ENCODE results near the gene JAML. TPM values are rescaled to one million over a fixed set of nuclear protein-coding genes. Genes with fewer than 3 reads are reported as not detected.

Gene JAML
- total RNA-seq, 6 donors from 2014 or later: 33.0 to 105 (median 49.5) TPM

DNA sequence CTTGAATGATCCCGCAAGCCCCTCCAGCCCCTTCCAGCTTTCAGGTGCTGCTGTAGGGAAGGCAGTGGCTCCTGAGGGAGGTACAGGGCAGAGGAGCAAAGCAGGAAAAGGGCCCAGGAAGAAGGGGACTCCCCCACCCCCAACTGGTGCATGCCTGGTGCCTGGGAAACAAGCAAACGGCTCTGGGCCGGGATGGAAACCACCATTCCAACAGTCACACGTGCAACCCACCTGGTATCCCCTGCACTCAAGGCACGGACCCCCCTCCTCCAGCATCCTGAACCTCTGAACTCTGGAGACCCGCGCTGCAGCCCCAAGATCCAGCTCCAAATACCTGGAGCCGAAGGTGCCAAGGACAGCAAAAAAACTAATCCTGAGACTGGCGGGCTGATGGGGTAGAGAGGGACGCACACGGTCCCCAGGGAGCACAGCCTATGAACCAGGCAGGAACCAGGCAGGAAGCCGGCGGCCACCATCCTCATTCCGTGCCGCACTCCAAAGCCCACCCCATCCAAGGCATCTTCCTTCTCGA, 72.7 kb downstream of the JAML start:
- ATAC-seq (ENCODE audit: low FRiP score in 2 of 2) (no peak), DNase-seq (no peak)
- Histone ChIP-seq H3K27me3 (peaks cover 0 to 42% (median 17%) of the 10 kb centered on the region in 4 donors), H3K4me1 (peaks cover 14 to 40% (median 30%) of the 10 kb centered on the region in 4 donors), H3K27ac (peak overlapping the region in 2 of 4 donors; percentile 4 to 55), H3K36me3 (no peaks in the 10 kb centered on the region), H3K4me3 (peak overlapping the region in 3 of 4 donors; percentile 42 to 55 (median 49)), H3K9me3 (no peaks in the 10 kb centered on the region)
- TF ChIP-seq EP300 (IDR thresholded peaks at IDR 0.05): no peak
- no peak for TF ChIP-seq POLR2A (IDR thresholded peaks at IDR 0.05)
- TF ChIP-seq POLR2AphosphoS5 (IDR thresholded peaks at IDR 0.05): no peak
- TF ChIP-seq, protein P1, sequence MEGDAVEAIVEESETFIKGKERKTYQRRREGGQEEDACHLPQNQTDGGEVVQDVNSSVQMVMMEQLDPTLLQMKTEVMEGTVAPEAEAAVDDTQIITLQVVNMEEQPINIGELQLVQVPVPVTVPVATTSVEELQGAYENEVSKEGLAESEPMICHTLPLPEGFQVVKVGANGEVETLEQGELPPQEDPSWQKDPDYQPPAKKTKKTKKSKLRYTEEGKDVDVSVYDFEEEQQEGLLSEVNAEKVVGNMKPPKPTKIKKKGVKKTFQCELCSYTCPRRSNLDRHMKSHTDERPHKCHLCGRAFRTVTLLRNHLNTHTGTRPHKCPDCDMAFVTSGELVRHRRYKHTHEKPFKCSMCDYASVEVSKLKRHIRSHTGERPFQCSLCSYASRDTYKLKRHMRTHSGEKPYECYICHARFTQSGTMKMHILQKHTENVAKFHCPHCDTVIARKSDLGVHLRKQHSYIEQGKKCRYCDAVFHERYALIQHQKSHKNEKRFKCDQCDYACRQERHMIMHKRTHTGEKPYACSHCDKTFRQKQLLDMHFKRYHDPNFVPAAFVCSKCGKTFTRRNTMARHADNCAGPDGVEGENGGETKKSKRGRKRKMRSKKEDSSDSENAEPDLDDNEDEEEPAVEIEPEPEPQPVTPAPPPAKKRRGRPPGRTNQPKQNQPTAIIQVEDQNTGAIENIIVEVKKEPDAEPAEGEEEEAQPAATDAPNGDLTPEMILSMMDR (IDR thresholded peaks at IDR 0.05): no peak
- 28 to 40% methylated on average over 4 to 16 of the region's 16 CpGs for WGBS, 2 donors

DNA sequence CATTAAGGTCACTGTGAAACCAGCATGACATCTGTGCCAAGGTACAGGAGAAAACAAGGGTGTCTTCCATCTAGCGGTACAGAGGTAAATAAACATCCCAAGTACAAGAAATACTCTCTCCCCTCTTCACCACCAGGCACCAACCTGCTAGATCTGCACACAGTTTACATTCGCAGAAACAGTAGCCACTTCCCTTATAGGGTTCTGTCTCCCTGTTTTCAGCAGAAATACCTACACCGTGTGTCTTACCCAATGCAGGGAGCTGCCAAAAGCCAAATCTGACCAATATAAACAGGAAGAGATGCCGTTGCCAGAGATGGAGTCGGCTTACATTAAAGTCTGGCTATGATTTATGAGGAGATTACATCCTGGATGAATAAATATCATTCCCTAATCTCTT, 73.4 kb downstream of the JAML start:
- no peaks in the 10 kb centered on the region for H3K9me3 ChIP-seq
- DNase-seq (no peak), ATAC-seq (ENCODE audit: low FRiP score in 2 of 2) (no peak)
- H3K27ac ChIP-seq: no peak overlapping the region
- H3K4me3 ChIP-seq: no peak overlapping the region
- H3K27me3 ChIP-seq: peaks cover 0 to 36% (median 14%) of the 10 kb centered on the region in 4 donors
- peaks cover 14 to 34% (median 26%) of the 10 kb centered on the region in 4 donors for H3K4me1 ChIP-seq
- H3K36me3 ChIP-seq: no peaks in the 10 kb centered on the region
- TF ChIP-seq EP300 (IDR thresholded peaks at IDR 0.05) (no peak), POLR2AphosphoS5 (IDR thresholded peaks at IDR 0.05) (no peak)
- TF ChIP-seq, protein P1 (IDR thresholded peaks at IDR 0.05): no peak
- WGBS, 2 donors: 38 to 40% methylated on average over 5 of the region's 5 CpGs

DNA sequence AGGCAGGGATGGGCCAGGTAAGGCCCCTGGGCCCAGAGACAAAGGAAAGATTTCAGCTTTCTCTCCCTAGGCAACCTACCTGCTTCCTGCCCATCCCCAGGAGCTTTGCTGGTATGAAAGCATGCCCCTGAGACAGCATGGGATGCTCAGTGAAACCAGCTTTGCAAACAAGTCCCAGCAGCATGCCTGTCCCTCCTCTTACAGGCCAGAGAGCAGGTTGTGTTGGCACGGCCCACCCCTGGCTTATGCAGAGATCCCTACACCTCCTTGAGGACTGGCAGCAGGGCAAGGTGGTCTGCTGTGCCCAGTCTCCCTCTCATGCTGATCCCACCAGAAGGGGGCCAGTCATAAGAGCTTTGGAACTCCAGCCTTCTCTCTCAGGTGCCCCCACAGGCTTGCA, 75.3 kb downstream of the JAML start:
- Histone ChIP-seq H3K36me3 (no peaks in the 10 kb centered on the region), H3K27me3 (peaks cover 0 to 29% (median 13%) of the 10 kb centered on the region in 4 donors), H3K9me3 (no peaks in the 10 kb centered on the region), H3K4me1 (peaks cover 19 to 40% (median 27%) of the 10 kb centered on the region in 4 donors), H3K27ac (no peak overlapping the region), H3K4me3 (no peak overlapping the region)
- WGBS, 2 donors: 88% methylated on average over 1 of the region's 1 CpG; no CpG with 5 or more reads in 1 of the 2 donors
- ATAC-seq (ENCODE audit: low FRiP score in 2 of 2) (no peak), DNase-seq (no peak)
- TF ChIP-seq EP300 (IDR thresholded peaks at IDR 0.05): no peak
- TF ChIP-seq, protein P1 (IDR thresholded peaks at IDR 0.05): no peak
- no peak for TF ChIP-seq POLR2AphosphoS5 (IDR thresholded peaks at IDR 0.05)
- TF ChIP-seq POLR2A (IDR thresholded peaks at IDR 0.05): no peak

DNA sequence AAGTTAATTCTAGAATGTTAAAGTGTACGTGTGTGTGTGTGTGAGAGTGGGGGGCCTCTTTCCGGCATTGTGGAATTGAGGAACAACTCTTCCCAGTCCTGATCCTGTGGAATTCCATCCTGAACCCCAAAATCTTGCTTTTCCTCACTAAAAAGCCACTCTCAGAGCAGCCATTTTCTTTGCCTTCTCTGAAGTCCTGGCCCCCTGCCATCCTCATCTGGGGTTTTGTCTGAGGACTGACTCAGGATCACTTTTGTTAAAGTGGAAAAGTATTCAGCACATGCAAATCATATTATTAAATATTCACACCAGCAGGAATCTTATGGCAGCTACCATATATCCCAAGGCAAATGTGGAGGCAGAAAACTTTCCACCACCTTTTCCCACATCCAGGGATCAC, 76.0 kb downstream of the JAML start:
- TF ChIP-seq, protein P1 (IDR thresholded peaks at IDR 0.05): no peak
- no peaks in the 10 kb centered on the region for H3K9me3 ChIP-seq
- no peak overlapping the region for H3K4me3 ChIP-seq
- peaks cover 0 to 24% (median 12%) of the 10 kb centered on the region in 4 donors for H3K27me3 ChIP-seq
- ATAC-seq (ENCODE audit: low FRiP score in 2 of 2): no peak
- 84 to 94% methylated on average over 2 of the region's 2 CpGs for WGBS, 2 donors
- DNase-seq: no peak
- H3K27ac ChIP-seq: peak overlapping the region in 1 of 4 donors; percentile 34
- H3K36me3 ChIP-seq: no peaks in the 10 kb centered on the region
- peaks cover 19 to 40% (median 27%) of the 10 kb centered on the region in 4 donors for H3K4me1 ChIP-seq

DNA sequence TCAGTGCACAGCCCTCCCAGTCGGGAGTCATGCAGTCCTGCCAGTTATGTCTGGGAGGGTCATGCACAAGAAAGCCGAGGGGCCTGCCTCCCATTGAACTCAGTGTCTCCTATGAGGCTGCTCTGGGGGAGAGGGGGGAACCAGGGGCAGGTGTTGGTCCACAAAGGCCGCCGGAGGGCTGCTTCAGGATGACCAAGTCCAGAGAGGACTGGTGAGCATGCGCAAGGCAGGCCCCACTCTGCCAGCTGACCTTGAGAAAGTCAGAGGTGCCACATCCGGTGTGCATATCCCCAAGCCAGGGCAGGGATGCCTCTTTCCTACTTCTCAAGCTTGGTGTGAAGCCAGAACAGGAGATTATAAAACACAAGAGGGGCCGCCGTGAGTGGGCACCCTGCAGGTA, 76.6 kb downstream of the JAML start:
- H3K27ac ChIP-seq: no peak overlapping the region
- TF ChIP-seq POLR2AphosphoS5 (IDR thresholded peaks at IDR 0.05): no peak
- TF ChIP-seq EP300 (IDR thresholded peaks at IDR 0.05): no peak
- TF ChIP-seq, protein P1 (IDR thresholded peaks at IDR 0.05): no peak
- no peak for TF ChIP-seq POLR2A (IDR thresholded peaks at IDR 0.05)
- peaks cover 0 to 18% (median 9%) of the 10 kb centered on the region in 4 donors for H3K27me3 ChIP-seq
- 83 to 93% methylated on average over 7 to 8 of the region's 8 CpGs for whole genome bisulfite sequencing, 2 donors
- ATAC-seq (ENCODE audit: low FRiP score in 2 of 2) (no peak), DNase-seq (no peak)
- no peaks in the 10 kb centered on the region for H3K36me3 ChIP-seq
- no peaks in the 10 kb centered on the region for H3K9me3 ChIP-seq
- peaks cover 15 to 36% (median 24%) of the 10 kb centered on the region in 4 donors for H3K4me1 ChIP-seq
- H3K4me3 ChIP-seq: no peak overlapping the region
